Parathyroid adenoma (tissue), 2 donors: Measurements from ENCODE around the gene DVL2.
A peak's percentile ranks its signal among the peaks of the same experiment; 100 is the strongest.

ENCODE experiments used
- H2AFZ ChIP-seq: fragments of 300-600 bp; sonication (generic); one replicate; pipeline ENCODE4 v1.7.0; 2017; ENCODE audit warnings: antibody characterized with exemption, mild to moderate bottlenecking
- H3K27ac ChIP-seq: fragments of 300-600 bp; sonication (generic); one replicate; pipeline ENCODE4 v1.7.0; 2017
- H3K27me3 ChIP-seq: fragments of 300-600 bp; sonication (generic); one replicate; pipeline ENCODE4 v1.7.0; 2017; ENCODE audit warnings: low read length; ENCODE audit not compliant: control insufficient read depth, insufficient read depth
- H3K36me3 ChIP-seq: fragments of 300-600 bp; sonication (generic); one replicate; pipeline ENCODE4 v1.7.0; 2017; ENCODE audit warnings: low read length; ENCODE audit not compliant: control insufficient read depth, insufficient read depth
- H3K4me1 ChIP-seq: fragments of 300-600 bp; sonication (generic); one replicate; pipeline ENCODE4 v1.7.0; 2017; ENCODE audit warnings: control low read depth
- H3K4me2 ChIP-seq: fragments of 300-600 bp; sonication (generic); one replicate; pipeline ENCODE4 v1.7.0; 2017; ENCODE audit warnings: low read length
- H3K4me3 ChIP-seq: fragments of 300-600 bp; sonication (generic); one replicate; pipeline ENCODE4 v1.7.0; 2017; ENCODE audit warnings: low read depth, low read length
- H3K79me2 ChIP-seq: fragments of 300-600 bp; sonication (generic); one replicate; pipeline ENCODE4 v1.7.0; 2017; ENCODE audit warnings: control low read depth
- H3K9ac ChIP-seq: fragments of 300-600 bp; sonication (generic); one replicate; pipeline ENCODE4 v1.7.0; 2017; ENCODE audit warnings: mild to moderate bottlenecking
- H3K9me3 ChIP-seq: fragments of 300-600 bp; sonication (generic); one replicate; pipeline ENCODE4 v1.7.0; 2017; ENCODE audit warnings: low read length; ENCODE audit not compliant: control insufficient read depth
- TF ChIP-seq, protein P1 (sequence below): fragments of 300-600 bp; sonication (generic); IDR thresholded peaks from one replicate; pipeline ENCODE4 v1.7.0; 2017; ENCODE audit warnings: antibody characterized with exemption, mild to moderate bottlenecking
- donor health status: primary hyperparathyroidism.

The DVL2 gene

DNA sequence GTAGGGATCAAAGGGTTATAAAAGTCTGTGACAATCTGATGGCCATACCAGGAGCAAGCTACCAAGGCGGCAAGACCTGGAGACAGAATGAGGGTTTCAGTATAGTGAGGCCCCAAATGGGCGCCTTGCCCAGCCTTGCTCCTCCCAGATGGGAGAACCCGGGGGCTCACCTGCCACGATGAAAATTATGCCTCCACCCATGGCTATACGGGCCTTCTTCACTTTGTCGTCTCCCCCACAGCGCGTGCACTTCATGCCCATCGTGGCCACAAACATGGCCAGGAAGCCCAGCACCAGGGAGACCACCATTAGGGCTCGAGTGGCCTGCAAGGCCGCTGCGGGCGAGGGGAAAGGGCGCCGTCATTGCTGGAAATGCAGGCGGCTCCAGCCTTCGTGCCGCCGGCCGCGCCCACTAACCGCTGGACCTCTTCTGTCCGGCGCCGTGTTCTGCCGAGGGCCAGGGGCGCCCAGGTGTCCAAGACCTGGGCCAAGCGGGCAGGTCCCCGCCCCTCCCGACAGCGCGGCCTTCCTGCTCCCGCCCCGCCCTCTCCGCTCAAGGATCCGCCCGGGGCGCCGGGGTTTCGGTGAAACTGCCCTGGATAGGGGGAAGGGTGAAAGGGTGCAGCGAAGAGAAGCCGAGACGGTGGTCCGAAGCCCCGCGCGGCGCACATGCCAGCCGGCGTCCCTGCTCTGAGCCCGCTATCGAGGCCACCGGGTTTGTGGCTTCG, 26.5 kb upstream of the DVL2 start:
- TF ChIP-seq, protein P1, sequence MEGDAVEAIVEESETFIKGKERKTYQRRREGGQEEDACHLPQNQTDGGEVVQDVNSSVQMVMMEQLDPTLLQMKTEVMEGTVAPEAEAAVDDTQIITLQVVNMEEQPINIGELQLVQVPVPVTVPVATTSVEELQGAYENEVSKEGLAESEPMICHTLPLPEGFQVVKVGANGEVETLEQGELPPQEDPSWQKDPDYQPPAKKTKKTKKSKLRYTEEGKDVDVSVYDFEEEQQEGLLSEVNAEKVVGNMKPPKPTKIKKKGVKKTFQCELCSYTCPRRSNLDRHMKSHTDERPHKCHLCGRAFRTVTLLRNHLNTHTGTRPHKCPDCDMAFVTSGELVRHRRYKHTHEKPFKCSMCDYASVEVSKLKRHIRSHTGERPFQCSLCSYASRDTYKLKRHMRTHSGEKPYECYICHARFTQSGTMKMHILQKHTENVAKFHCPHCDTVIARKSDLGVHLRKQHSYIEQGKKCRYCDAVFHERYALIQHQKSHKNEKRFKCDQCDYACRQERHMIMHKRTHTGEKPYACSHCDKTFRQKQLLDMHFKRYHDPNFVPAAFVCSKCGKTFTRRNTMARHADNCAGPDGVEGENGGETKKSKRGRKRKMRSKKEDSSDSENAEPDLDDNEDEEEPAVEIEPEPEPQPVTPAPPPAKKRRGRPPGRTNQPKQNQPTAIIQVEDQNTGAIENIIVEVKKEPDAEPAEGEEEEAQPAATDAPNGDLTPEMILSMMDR = no peak
- Histone ChIP-seq H3K9ac (peak overlapping the region; percentile 99), H3K27ac (peak overlapping the region; percentile 99)

DNA sequence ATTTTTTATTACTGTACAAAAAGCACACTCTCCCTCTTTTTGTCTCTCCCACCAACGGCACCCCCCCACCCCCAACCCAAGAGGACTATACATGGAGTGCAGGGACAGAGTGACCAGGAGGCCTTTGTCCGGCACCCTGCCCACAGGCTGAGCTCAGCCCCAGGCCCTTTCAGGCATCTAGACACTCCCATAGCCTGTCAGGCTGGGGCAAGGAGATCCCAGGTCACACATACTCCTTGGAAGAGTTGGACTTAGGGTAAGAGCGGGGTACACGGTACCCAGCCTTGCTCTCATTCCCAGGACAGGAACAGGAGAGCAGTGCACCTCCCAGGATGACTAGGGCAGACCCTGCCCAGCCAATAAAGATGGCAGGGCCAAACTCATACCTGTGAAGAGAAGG, 25.8 kb upstream of the DVL2 start:
- H3K4me2 ChIP-seq = peak overlapping the region; percentile 99
- H3K4me3 ChIP-seq = peak overlapping the region; percentile 83
- H3K79me2 ChIP-seq = peaks cover 11% of the 10 kb centered on the region
- peaks cover 15% of the 10 kb centered on the region for H3K4me1 ChIP-seq
- no peaks in the 10 kb centered on the region for H3K9me3 ChIP-seq
- TF ChIP-seq, protein P1 = no peak
- H3K27me3 ChIP-seq = no peaks in the 10 kb centered on the region
- no peak overlapping the region for H2AFZ ChIP-seq
- peak overlapping the region; percentile 99 for H3K27ac ChIP-seq
- no peak overlapping the region for H3K9ac ChIP-seq
- no peaks in the 10 kb centered on the region for H3K36me3 ChIP-seq

More for the DNA sequence above, 26.5 kb upstream of the DVL2 start:
- Histone ChIP-seq H3K9me3 (no peaks in the 10 kb centered on the region), H3K36me3 (no peaks in the 10 kb centered on the region), H3K27me3 (no peaks in the 10 kb centered on the region), H3K4me3 (peak overlapping the region; percentile 83), H3K4me1 (peaks cover 15% of the 10 kb centered on the region), H3K79me2 (peaks cover 11% of the 10 kb centered on the region), H3K4me2 (peak overlapping the region; percentile 99), H2AFZ (peak overlapping the region; percentile 97)

DNA sequence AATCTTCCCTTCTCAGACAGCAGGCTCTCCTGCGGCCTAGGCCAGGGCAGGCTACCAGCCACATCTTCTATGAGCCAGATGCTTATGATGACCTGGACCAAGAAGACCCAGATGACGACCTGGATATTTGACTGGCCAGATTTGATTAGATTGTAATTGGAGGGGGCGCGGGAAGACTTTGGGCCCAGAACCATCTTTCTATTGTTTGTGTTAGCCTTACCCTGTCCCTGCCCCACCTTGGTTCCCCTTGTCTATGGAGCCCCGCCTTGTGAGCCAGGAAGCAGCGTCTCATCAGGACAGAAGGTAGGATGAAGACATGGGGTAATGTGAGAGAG, 25.2 kb upstream of the DVL2 start:
- no peaks in the 10 kb centered on the region for H3K36me3 ChIP-seq
- TF ChIP-seq, protein P1 = no peak
- peaks cover 11% of the 10 kb centered on the region for H3K79me2 ChIP-seq
- H3K9me3 ChIP-seq = no peaks in the 10 kb centered on the region
- H3K27ac ChIP-seq = no peak overlapping the region
- H2AFZ ChIP-seq = no peak overlapping the region
- H3K4me3 ChIP-seq = no peak overlapping the region
- H3K27me3 ChIP-seq = no peaks in the 10 kb centered on the region
- peaks cover 15% of the 10 kb centered on the region for H3K4me1 ChIP-seq
- H3K9ac ChIP-seq = no peak overlapping the region
- no peak overlapping the region for H3K4me2 ChIP-seq

DNA sequence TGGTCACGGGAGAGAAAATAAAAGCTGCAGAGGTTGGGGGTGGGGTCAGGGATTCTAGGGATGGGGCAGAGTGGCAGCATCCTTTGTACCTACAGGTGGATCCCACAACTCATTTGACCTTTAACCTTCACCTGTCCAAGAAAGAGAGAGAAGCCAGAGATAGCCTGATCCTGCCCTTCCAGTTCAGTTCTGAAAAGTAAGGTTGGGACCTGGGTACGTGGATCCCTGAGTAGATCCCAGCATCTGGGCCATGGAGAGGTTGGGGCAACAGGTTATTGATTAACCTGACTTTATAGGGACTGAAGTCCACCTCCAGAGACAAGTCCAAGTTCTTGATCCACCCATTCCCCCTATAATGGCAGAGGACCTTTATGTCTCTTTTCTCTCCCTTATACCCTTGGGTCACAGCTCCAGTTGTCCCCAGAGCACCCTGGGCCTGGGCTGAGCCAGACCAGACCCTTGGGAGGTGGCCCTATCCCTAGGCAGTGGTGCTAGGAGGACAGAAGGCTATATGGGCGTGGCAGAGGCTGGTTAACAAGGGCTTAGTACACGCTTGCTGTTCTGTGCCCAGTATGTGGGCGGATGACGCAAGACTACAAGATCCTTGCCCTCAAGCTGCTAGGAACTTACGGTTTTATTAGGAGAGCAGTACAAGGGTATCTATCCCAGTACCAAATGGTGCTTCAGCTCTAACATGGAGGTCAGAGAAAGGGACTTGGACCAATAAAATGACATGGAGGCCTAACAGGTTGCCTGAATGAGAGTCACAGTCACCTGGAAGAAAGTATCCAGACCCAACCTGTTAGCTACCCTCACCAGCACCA, 24.6 kb upstream of the DVL2 start:
- TF ChIP-seq, protein P1 = no peak
- Histone ChIP-seq H3K4me2 (no peak overlapping the region), H3K9me3 (no peaks in the 10 kb centered on the region), H3K4me1 (peaks cover 15% of the 10 kb centered on the region), H3K27me3 (no peaks in the 10 kb centered on the region), H2AFZ (no peak overlapping the region), H3K79me2 (peaks cover 14% of the 10 kb centered on the region), H3K27ac (no peak overlapping the region), H3K36me3 (no peaks in the 10 kb centered on the region), H3K4me3 (no peak overlapping the region), H3K9ac (no peak overlapping the region)
